ENCODE results near the gene LZTR1.

The LZTR1 gene

GRCh38 chr22:20980938-20981722, 967 bp upstream of the LZTR1 start:
- no peak for DNase-seq

DNA sequence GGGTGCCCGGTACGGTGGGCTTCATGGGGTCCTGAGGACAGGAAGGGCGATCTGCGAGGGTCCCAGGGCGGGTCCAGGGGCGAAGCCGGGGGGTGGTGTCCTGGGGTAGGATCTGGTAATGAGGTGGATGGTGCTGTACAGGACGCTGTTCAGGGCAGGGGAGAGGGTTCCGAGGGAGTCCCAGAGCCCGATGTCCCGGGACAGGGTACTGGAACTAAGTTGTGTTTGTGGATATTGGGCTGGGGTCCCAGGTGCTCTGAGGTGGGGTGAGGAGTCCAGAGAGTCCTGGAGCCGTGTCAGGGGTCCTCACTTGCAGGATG, 426 bp downstream of the LZTR1 start:
- DNase-seq, result no peak

DNA sequence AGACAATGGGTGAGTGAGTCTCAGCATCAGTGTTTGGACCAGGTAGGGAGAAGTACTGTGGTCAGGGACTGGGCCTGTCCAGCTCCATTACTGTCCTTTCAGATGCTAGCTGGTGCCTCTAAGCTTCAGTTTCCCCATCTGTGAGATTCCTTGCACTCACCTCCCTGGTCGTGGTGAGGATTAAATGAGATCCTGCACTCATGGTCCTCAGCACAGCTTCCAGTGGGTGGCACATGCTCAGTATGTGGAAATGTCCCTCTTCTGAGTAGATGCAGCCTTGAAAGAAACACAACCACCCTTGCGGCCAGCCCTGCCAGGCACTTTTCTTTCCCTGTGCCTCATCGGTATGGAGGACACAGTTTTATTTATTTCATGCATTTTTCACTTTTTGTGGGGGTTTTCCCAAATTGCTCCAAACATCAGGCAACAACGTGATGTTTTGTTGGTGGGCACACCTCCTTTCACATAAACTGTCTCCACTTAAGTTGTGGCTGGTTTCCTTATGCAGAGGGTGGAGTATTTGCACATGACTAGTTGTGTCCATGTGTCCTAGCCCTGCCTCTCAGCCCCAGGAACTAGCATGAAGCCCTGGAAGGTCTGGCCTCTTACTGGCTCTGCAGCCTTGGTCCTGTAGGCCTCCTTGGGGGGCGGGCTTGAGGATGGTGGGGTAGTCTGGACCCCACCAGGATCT, 1.1 kb downstream of the LZTR1 start:
- no peak for DNase-seq

GRCh38 chr22:20985720-20986119, 3.6 kb downstream of the LZTR1 start:
- DNase-seq, result no peak

- DNase-seq, result no peak
These were observed 4.3 kb downstream of the LZTR1 start for GRCh38 chr22:20986365-20986764.

- no peak for DNase-seq
These were observed 5.3 kb downstream of the LZTR1 start for GRCh38 chr22:20987375-20987774.

GRCh38 chr22:20988573-20989322, 6.7 kb downstream of the LZTR1 start:
- DNase-seq, result no peak

DNA sequence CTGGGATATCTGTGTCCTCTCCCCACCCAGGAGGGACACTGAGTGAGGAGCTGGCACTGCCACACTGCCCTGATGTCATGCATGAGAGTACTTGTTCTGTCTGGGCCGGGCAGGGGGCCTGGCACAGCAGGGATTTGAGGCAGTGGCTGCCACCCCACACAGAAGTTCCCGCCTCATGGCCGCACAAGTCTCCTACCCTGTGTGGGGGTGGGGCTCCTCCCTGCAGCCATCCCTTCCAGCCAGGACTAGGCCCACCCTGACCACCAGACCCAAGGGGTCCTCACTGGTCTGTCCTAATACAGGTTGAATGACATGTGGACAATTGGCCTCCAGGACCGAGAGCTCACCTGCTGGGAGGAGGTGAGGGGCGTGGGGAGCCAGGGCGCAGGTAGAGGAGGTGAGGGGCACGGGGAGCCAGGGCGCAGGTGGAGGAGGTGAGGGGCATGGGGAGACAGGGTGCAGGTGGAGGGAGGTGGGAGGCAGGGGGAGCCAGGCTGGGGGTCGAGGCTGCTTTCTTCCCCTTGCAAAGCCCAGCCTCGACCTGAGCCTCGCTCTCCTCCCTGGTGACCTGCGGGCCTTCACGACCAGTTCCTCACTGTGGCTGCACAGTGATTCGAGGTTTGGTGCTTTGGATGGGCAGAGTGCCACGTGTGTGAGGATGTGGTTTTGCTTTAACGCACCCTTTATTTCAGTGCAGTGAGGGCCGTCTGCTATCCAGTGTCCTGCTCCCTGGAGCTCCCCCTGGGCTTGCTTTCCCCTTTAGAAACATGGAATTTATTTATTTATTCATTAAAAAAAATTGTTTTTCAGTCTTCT, 7.4 kb downstream of the LZTR1 start:
- no peak for DNase-seq

DNA sequence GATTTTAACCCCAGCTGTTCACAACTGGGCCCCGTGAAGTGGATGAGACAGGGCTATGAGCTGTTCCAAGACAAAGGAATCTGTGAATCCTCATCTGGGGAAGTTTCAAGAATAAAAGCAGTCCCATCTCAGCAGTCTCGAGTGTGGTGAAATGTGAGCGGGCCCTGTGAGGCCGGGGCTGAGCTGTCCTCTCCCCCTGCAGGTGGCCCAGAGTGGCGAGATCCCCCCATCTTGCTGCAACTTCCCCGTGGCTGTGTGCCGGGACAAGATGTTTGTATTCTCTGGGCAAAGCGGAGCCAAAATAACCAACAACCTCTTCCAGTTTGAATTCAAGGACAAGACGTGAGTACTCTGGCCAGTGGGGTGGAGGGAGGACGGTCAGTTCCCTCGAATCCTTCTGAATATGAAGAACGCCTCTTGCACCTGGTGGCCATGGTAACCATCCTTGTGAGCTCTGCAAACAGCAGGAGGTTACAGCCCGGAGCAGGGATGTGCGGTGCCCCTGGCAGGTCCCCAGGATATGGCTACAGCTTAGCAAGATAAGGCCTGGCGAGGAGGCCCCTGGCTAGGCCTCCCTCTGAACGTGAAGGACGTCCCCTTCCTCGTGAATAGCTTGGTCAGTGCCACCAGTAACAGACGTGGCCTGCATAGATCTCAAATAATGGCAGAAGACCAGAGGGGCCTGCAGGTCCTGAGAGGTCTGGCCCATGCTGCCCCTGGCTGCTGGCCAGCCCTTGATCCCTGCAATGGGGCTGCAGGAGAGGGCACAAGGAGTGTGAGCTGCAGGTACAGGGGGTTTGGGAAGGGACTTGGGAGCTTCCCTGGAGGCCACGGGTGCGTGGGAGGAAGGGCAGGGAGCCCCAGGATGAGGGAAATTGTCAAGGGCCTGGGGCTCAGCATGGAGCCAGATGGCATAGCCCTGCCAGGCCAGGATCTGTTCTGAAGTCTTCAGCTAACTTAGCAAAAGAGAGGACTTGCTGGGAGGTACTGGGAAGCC, 8.4 kb downstream of the LZTR1 start:
- no peak for DNase-seq

DNA sequence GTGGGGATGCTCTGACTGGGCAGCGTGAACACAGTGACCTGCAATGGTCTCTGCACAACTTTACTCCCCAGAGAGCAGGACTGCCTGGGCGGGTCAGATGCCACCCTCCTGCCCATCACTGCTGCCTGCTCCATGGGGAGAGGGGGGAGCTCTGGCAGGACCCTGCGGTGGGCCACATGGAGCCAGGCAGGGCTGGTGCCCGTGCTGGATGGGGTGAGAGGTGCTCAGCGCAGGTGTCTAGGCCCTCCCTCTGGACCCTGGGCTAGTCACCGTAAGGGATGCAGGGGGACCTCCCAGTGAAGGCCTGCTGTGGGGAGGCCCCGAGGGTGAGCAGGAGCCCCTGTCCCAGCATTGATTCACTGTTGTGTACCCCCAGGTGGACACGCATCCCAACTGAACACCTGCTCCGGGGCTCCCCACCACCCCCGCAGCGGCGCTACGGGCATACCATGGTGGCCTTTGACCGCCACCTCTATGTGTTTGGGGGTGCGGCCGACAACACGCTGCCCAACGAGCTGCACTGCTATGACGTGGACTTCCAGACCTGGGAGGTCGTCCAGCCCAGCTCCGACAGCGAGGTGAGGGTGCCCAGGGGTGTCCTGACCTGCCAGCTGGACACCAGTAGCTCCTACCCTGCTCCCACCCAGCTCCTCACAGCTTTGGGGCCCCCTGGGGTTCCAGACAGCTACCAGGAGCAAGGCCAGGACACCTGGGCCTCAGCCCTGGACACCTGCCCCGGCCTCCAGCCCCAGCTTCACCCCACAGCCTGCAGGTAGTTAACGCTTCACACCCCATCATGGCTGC, 9.4 kb downstream of the LZTR1 start:
- DNase-seq, result no peak

DNA sequence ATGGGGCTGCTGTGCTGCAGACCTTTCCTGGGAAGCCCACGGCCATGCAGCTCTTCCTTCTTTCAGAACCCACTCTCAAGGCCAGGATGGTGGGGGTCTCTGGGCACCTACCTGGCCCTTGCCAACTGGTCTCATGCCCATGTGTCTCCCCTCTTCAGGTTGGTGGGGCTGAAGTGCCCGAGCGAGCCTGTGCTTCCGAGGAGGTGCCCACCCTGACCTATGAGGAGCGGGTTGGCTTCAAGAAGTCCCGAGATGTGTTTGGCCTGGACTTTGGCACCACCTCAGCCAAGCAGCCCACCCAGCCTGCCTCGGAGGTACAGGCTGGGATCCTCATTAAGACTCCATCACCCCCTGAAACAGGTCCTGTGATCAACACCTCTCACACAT, 10.0 kb downstream of the LZTR1 start:
- DNase-seq, result no peak

DNA sequence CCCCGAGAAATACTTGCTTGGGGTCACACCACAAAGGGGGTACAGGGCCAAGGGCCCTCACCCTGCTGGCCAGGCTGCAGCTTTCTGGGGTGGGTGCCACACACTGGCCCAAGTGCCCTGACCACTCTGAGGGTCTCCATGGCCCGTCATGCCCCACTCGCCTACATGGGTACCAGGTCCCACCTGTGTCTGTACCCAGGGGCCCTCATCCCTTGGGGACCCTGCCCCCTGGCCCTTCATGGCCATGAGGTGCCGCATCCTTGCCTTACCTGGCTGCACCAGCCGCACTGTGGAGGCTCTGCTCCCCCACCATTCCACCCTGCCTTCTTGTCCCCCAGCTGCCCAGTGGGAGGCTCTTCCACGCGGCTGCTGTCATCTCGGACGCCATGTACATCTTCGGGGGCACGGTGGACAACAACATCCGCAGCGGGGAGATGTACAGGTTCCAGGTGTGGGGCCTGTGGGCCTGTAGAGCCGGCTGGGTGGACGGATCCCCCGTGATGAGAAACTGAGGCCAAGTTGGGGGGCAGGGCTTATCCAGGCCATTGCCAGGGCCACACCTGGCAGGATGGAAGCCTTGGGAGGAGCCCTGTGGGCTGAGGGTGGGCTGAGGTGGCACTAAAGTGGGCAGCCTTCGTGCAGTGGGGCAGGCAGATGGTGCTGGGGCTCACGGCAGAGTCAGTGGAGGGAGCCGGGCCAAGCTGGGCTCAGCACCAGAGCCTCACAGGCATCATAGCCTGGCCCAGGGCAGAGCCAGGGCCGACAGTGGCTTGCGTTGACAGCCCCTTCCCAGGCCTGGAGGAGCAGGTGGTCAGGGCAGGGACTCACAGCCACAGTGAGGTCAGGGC, 10.6 kb downstream of the LZTR1 start:
- no peak for DNase-seq

DNA sequence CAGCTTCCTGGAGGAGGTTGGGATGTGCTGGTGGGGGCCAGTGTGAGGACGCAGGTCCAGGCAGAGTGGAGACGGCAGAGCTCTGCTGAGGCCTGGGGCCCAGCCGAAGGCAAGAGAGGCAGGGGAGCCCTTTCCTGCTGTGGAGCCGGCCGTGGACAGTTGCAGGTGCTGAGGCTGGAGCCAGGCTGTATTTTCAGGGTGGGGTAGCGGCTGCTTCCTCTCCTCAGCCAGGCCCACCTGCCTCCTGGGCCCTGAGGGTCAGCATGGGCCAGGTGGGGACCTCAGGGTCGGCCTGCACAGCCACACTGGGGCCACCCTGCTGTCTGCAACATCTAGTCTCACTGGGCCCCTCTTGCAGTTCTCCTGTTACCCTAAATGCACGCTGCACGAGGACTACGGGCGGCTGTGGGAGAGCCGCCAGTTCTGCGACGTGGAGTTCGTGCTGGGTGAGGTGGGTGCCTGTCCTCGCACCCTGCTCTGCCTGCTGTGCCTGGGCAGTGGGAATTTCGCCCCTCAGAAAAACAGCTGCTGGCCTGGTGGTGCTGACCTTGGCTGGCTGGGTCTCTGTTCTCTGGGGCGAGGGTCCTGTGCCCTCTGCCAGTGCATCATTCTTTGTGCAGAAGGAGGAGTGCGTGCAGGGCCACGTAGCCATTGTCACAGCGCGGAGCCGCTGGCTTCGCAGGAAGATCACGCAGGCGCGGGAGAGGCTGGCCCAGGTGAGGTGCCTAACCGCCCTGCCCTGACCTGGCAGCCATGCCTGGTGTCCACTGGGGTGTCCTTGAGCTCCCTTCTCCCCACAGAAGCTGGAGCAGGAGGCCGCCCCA, 11.4 kb downstream of the LZTR1 start:
- no peak for DNase-seq

- DNase-seq, result no peak
These were observed 12.2 kb downstream of the LZTR1 start for GRCh38 chr22:20994128-20994901.

GRCh38 chr22:20994902-20995241, 12.8 kb downstream of the LZTR1 start:
- no peak for DNase-seq

- DNase-seq, result no peak
These were observed 13.4 kb downstream of the LZTR1 start for GRCh38 chr22:20995329-20996030.

DNA sequence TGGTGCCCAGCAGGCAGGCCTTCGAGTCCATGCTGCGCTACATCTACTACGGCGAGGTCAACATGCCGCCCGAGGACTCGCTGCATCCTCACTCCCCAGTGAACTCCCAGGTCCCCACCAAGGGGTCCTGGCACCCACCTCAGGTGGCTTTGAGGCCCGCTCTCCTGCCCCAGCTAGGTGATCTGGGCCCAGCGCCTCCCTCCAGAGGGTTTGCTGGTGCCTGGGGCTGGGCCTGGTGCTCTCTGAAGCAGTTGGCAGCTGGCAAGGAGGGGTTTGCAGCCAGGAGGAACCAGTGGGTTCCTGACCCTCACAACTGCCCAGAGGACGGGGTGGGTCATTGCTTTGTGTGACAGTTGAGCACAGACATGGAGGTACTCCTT, 13.9 kb downstream of the LZTR1 start:
- DNase-seq, result no peak
